Cardiac fibroblast (primary cell): ENCODE data around the gene RBBP8NL.

Experiments
- DNase-seq, 2 donors: peaks; one replicate each; pipeline versions ENCODE4 v3.0.0 to v3.0.0-alpha.2; 2010; ENCODE audit warnings: low read depth in 2 of 2
- H3K4me3 ChIP-seq, 2 donors: replicated peaks in 1 of 2; 1 replicate in 1 of 2; 2 replicates in 1 of 2; pipeline ENCODE4 v1.5.1; 2011; ENCODE audit warnings: low read depth in 2 of 2, low read length in 2 of 2, mild to moderate bottlenecking in 2 of 2, moderate library complexity in 1 of 2
- TF ChIP-seq, protein P1 (sequence below): IDR thresholded peaks from one replicate; pipeline ENCODE4 v1.5.1; 2011; ENCODE audit warnings: low read depth, mild to moderate bottlenecking, low read length, inconsistent platforms

Gene RBBP8NL

DNA sequence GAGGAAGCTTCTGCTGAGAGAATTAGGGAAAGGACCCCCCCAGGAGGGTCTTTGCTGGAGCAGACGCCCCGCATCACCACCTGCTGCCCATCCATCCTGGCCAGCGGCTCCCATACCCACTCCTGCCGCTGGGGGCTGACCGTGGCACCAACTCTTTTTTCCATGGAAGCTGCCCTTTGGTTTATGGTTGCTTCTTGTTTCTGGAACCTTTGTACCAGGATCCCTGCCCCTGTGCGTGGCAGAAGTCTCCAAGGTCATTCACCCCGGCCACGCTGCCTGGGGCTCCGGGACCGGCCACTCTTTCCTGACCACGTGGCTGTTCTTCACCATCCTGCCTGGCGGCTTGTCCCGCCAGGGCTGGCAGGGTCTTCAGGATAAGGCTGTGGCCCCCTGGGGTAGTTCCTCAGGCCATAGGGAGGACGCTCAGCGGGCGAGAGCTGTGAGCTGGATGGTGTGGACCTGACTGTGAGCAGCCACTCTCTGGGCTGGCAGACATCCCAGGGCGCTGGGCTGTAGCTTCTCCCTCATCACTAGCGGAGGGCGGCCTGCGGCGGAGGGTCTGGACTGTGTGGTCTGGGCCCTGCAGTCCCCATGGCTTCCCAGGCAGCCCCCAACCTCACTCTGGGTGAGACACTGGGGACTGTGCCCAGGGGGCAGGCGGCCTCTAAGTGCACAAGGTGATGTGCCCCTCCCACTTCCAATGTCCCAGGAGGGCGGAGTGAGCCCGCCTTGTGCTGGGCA lies 22.8 kb upstream of the RBBP8NL start:
- H3K4me3 ChIP-seq, result no peak overlapping the region
- TF ChIP-seq, protein P1, sequence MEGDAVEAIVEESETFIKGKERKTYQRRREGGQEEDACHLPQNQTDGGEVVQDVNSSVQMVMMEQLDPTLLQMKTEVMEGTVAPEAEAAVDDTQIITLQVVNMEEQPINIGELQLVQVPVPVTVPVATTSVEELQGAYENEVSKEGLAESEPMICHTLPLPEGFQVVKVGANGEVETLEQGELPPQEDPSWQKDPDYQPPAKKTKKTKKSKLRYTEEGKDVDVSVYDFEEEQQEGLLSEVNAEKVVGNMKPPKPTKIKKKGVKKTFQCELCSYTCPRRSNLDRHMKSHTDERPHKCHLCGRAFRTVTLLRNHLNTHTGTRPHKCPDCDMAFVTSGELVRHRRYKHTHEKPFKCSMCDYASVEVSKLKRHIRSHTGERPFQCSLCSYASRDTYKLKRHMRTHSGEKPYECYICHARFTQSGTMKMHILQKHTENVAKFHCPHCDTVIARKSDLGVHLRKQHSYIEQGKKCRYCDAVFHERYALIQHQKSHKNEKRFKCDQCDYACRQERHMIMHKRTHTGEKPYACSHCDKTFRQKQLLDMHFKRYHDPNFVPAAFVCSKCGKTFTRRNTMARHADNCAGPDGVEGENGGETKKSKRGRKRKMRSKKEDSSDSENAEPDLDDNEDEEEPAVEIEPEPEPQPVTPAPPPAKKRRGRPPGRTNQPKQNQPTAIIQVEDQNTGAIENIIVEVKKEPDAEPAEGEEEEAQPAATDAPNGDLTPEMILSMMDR, result peak; percentile 3
- no peak for DNase-seq

DNA sequence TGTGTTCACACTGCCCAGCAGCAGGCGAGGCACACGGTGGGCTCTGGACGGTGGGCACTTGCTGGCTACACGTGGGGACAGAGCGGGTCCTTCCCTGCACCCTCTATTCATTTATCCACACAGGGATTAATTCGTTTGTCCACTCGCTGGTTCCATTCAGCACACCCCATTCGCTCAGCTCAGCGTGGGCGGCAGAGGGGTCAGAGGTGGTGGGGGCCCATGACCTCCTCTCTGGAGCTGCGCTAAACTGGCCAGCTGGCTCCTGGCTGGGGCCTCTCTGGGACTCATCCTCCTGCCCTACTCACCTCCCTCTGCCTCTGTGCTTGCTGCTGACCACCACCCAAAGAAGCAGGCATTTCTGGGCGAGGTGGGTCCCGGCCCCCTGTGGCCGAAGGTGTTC lies 21.4 kb upstream of the RBBP8NL start:
- TF ChIP-seq, protein P1, result no peak
- H3K4me3 ChIP-seq, result no peak overlapping the region
- no peak for DNase-seq

GRCh38 chr20:62448038-62448437 lies 20.7 kb upstream of the RBBP8NL start:
- TF ChIP-seq, protein P1, result no peak
- no peak for DNase-seq
- H3K4me3 ChIP-seq, result no peak overlapping the region

DNA sequence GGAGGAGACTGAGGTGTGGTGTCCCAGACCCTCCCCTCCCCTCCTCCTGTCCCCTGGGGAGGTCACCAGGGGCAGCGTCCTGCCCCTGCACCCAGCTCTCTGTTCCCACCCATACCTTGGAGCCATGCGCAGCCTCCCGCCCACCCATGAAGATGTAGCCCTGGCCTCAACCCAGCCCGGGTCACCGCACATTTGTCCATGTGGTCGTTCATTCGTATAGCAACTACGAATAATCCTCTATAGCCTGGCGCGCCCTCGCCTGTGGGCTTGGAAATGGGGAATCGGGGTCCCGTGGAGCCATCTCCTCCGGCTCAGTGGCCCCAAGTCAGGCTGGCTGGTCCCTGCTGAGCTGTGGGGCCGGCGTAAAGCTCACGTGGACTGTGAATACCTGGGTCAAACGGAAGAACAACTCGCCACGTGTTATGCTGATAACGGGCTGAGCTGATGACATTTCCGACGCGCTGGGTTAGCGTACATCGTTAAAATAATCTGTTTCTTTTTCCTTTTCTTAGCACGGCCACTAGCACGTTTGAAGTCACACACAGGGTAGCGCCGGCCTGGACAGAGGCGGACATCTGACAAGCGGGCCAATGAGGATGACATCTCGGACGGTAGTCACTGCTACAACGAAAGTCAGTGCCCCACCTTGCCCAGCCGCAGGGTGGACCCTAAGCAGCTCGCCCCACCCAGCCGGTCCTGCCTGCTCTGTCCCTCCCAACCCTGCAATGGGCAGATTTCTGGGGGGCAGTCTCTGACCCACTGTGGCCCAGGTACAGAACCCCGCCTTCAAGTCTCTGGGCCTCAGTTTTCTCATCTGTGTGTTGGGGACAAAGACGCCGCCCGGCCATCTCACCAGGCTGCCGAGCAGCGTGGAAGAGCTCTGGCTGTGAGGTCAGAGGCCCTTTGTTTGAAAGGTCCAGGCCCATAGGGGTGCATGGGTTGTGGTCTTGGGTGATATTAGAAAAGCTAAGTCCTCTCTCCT lies 19.8 kb upstream of the RBBP8NL start:
- no peak for DNase-seq
- TF ChIP-seq, protein P1, result no peak
- H3K4me3 ChIP-seq, result no peak overlapping the region

DNA sequence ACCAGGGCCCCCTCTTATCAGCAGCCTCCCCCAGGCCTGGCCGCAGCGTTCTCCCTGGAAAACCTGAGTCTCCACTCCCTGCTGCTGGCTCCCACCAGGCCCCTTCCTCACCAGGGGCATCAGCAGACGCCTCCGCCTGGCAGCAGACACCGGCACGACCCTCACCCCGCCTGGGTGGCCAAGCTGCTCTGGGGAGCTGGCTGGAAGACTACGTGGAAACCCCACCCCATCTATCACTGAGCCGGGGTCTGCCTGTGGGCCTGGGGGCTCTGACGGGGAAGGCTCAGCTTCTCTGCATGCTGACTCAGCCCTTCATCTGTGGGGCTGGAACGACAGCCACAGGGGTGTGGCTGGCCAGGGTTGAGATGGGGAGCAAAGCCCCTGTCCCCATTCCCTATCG lies 19.1 kb upstream of the RBBP8NL start:
- TF ChIP-seq, protein P1, result no peak
- no peak for DNase-seq
- H3K4me3 ChIP-seq, result no peak overlapping the region

GRCh38 chr20:62445553-62446340 lies 18.4 kb upstream of the RBBP8NL start:
- DNase-seq, result no peak
- TF ChIP-seq, protein P1, result no peak

More at GRCh38 chr20:62445553-62446340, 18.4 kb upstream of the RBBP8NL start:
- H3K4me3 ChIP-seq, result no peak overlapping the region
